Hindlimb muscle (tissue), 1 donor: ENCODE measurements around the gene FNDC3A. TPM values are rescaled to one million over a fixed set of nuclear protein-coding genes. Genes with fewer than 3 reads are reported as not detected.
"Not testable (repeated sequence)": the region's sequence is repeated elsewhere in the genome, so short reads cannot be mapped to it uniquely, and the experiment has no call there.

Source experiments
- DNase-seq: peaks from one replicate; pipeline ENCODE4 v3.0.0-alpha.2; 2013
- polyA plus RNA-seq: library from polyadenylated mRNA; unstranded; fragments of 120-200 nt; gene quantifications from one replicate; pipeline ENCODE4 v1.2.1, GENCODE V29; 2013; ENCODE audit not compliant: insufficient read length

Gene FNDC3A
- polyA plus RNA-seq, 1 donor = 32.2 TPM

DNA sequence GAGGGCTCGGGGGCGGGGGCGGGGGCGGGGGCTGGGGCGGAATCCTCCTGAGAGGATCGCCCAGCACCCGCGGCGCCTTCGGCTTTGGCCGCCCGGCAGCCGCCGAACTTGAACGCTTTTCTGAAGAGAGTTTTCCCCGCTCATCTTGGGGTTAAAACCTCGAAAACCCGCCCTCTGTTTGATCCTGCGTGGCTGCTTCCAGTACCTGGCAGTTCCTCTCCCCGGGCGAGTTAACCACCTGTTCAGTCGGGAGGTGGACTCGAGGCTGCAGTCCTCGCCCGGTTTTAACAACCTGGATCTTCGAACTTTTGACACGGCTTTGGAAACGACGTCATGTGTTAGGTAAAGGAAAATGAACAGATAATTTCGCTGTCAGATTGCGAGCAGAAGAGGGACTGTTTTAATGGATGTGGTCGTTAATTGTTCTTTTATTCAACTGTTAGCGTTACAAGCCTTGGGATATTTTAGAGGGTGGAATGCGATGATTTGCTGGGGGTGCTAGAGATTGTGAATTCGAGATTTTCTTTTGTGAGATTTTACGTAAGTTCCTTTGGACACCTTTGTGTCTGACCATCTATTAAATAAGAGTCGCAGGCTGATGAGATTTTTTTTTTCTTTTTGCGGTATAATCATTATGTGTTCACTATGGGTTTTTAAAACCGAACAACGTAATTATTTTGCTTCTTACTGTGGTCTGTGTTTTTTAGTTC, 1.0 kb downstream of the FNDC3A start:
- DNase-seq = peak; percentile 69

DNA sequence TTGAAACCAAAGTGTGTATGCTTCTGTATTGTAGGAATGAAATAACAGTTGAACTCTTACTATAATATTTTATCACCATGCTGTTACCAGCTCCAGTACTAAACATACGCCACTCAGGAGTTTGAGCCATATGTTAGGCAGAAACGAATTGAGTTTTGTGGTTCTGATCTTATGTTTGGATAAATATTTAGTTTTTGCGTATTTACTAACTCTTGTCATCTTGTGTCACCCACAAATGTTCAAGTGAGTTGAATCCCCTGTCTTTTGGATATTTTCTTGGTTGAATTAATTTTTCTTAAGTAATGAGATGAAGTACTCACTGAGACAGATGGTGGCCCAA, 1.5 kb downstream of the FNDC3A start:
- no peak for DNase-seq

DNA sequence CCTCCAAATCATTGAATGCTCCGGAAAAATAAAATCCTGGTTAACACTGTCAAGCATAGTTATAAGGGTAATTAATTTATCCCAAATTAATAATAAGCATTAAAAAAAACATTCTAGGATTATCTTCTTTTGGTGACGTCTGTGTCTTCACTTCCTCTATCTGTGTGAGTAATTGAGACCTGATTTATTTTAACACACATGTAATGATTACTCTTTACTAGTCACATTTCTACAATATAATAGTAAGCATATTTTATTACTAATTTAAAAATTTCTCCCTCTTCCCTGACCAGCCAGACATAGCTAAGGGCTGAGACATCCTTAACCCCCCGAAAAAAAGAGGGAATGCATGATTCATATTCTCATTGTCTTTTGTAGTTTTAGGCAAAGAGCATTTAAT, 2.3 kb downstream of the FNDC3A start:
- no peak for DNase-seq

DNA sequence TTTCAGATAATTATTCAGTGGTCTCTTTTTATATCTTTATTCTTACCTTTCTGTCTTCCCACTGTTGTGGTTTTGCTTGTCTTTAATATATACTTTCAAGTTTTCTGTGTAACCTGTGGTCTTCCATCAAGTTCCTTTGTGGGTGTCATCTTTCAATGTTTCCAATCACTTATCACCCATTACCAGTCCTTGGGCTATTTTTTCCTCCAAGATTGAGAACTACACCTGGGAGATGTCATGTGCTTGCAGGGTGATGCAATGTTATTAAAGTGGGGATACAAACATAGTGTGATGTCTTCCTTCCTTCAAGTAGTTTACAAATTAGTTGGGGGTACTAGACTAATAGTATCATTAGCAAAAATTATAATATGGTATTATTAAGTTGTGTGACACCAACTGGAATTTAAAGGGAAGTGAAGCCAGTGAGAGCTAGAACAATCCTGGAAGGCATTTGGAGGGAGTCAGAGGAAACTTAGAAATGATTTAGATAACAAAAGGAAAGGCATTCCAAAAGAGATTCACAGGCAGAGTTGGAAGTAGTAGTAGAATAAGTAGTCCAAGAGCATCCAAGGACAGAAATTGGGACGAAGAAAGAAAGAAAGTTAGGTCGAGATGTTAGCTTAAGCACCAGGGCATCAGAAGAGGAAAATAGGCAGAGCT, 3.4 kb downstream of the FNDC3A start:
- DNase-seq = no peak

DNA sequence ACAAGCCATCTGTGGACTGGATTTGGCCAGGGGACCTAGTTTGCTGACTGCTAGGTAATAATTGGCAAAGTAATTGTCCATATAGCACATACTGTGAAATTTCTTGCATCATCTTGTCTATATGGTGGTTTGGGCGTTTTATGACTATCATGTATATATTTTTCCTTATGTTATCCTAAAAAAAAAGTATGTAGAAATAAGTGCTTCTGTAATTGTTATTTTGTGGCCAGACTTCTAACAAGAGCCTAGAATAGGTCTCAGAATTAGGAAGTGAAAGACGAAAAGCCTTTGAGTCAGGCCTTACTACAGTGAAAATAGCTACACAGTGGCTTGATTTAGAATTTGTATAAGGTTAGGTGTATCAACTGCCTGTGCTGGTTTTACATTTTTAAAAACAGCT, 4.2 kb downstream of the FNDC3A start:
- no peak for DNase-seq

DNA sequence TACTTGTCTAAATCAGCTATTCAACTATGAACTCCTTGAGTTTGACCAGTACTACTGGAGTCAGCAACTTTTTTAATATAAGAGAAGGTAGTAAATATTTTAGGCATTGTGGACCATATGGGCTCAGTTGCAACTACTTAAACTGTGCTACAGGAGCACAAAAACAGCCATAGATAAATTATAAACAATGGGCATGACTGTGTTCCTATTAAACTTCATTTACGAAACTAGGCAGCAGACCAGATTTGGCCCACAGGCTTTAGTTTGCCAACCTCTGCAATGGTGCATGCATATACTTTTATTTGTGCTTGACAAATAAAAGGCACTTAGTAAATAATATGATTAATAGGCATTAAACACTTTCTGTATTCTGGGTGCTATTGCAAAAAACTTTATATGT, 7.6 kb downstream of the FNDC3A start:
- DNase-seq = no peak

DNA sequence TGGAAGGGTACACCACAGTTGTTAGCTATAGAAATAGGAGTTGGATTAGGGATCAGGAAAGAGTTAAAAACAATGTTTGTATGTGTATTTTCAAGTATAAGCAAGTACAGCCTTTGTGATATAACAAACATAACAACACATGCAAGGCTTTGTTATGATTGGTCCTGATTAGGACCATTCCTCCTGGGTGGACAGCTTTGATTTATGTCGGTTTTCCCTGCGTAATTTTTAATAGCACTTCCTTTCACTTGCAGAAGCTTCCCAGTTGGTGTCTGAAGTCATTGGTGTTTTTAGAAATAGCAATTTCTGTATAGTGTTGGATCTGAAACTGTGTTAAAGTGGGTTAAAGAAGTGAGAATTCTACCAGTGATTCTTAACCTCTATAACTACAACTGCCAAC, 10.0 kb downstream of the FNDC3A start:
- no peak for DNase-seq

DNA sequence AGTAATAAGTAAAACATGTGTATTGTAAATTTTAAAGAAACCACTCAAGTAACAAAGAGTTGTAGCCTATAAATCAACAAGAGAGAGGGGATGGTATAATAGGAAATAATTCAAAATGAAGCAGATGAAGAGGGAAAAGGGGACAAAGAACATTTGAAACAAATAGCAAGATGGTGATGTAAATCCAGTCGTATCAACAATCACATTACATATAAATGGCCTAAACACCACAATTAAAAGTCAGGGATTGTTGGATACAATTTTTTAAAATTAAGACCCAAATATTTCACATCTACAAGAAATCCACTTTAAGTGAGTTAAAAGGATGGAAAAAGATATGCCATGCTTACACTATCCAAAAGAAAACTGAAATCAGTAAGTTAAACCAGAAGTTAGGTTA, 15.2 kb downstream of the FNDC3A start:
- DNase-seq = no peak

DNA sequence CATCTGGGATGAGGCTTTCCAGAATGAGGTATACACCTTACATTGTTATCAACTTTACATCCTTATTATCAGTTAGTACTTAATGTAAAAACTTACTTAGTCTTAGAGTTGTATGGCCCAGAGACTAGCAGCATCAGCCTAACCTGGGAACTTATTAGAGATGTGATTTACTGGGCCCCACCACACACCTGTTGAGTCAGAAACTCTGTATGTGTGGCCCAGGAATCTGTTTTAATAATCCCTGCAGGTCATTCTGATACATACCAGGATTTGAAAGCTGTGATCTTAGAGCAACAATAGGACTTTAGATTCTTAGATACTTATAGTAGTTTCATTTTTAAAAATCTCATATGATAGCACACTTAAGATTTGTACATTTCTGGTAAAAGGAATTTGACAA, 17.4 kb downstream of the FNDC3A start:
- no peak for DNase-seq

DNA sequence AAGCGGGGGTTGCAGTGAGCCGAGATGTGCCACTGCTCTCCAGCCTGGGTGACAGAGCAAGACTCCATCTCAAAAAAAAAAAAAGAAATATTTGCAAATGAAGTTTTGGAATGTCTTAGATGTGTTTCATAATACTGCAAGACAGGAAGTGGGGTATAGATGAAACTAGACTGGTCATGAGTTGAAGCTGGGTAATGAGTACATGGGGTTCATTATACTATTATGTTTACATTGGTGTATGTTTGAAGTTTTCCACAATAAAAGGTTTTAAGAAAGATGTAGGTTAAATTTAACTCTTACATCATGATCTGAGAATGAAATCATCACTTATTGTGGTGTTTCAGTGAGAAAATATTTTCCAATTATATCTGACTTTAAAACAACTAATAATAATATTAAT, 19.0 kb downstream of the FNDC3A start:
- no peak for DNase-seq

DNA sequence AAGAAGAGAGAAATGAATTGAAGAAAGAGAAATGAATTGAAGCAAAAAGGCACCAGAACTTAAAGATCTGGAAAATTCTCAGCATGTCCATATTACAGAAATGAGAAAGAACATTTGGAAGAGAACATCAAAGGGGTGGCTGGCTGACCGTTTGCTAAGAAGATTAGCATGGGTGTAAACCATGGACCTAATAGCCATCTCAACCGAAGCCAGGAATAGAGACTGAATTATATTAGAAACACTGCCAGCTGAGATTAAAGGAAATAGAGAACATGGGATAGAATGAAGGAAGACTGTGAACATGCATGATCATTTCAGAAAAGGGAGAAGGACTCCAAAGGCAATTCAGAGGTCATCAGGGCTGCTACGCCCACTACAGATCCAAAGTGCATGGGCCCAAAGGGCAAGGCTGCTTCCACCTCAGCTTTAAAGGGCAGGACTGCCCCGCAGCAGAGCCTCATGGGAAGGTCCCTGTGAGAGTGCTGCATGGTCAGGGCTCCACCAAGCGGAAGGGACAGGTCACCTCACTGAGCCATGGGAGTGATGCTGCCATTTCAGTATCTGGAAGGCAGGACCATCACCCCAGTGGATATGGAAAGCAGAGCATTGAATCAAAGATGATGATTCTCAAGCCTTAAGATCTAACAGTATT, 23.1 kb downstream of the FNDC3A start:
- DNase-seq = no peak

DNA sequence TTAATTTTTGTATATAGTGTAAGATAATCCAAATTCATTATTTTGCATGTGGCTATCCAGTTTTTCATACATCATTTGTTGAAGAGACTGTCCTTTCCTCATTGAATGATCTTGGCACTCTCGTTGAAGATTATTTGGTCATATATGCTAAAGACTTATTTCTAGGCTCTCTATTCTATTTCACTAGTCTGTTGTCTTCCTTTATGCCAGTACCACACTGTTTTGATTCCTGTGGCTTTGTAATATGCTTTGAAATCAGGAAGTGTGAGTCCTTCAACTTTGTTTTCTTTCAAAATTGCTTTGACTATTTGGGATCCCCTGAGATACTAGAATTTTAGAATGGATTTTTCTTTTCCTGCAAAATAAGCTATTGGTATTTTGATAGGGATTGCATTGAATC, 24.5 kb downstream of the FNDC3A start:
- no peak for DNase-seq

DNA sequence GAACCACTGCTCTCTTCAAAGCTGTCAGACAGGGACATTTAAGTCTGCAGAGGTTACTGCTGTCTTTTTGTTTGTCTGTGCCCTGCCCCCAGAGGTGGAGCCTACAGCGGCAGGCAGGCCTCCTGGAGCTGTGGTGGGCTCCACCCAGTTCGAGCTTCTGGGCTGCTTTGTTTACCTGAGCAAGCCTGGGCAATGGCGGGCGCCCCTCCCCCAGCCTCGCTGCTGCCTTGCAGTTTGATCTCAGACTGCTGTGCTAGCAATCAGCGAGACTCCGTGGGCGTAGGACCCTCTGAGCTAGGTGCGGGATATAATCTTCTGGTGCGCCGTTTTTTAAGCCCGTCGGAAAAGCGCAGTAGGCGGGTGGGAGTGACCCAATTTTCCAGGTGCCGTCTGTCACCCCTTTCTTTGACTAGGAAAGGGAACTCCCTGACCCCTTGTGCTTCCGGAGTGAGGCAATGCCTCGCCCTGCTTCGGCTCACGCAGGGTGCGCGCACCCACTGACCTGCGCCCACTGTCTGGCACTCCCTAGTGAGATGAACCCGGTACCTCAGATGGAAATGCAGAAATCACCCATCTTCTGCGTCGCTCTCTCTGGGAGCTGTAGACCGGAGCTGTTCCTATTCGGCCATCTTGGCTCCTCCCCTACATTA, 43.4 kb downstream of the FNDC3A start:
- not testable (repeated sequence) for DNase-seq

DNA sequence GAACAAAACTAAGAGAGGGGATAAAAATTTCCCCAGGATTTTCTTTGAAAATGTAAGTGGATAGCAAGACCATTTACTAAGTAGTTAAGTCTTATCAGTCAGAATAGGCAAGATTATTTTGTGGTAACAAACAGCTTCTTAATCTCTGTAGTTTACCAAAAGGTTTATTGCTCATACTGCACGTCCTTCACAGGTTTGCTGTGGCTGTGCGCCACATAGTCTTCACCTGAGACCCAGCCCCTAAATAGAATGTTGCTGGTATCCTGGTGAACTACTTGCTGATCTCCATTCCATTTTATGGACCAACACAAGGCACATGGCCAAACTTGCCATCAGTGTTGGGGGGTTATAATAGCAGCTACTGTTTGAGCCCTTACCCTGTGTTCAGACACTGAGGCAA, 44.6 kb downstream of the FNDC3A start:
- no peak for DNase-seq

DNA sequence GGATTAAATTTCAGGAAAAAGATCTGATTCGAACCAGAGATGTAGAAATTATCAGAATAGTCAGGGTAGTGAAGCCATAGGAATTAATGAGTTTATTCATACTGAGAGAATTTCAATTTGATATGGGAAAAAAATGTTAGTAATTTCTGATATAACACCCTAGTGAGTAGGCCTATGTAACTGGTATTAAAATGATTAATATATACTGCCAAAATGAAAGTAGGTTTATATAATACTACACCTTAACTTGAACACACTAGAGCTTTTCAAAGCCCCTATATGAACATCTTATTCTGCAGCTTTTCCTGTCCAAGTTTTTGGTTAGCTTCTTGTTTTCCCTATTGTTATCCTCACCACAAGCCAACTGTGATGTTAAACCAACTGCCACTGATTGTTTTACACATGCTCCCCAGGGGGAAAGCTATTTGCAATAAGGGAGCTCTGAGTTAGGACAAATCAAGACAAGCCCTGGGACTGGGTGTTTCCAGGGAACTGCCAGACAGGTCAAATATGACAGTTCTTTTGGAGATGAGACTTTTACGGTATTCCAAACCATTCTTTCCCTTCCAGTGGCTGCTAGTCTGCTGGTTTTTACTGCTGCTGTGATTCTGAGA, 45.3 kb downstream of the FNDC3A start:
- DNase-seq = no peak

DNA sequence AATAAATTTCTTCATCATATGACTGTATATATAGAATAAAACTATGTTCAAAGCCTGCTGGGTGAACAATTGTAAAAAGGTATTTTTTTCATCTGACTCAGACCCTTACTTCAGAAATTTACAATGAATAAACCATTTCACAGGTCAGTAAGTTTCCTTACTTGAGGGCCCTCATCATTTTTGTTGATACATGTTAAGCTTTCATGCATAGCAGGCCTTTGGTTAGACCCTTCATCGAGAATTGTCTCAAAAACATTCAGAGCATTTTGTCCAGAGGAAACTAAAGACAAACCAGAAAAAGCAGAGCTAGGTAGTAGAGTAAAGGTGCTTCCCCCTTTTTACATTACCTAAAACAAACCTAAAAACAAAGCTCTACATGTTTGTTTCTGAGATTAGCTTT, 46.2 kb downstream of the FNDC3A start:
- no peak for DNase-seq

DNA sequence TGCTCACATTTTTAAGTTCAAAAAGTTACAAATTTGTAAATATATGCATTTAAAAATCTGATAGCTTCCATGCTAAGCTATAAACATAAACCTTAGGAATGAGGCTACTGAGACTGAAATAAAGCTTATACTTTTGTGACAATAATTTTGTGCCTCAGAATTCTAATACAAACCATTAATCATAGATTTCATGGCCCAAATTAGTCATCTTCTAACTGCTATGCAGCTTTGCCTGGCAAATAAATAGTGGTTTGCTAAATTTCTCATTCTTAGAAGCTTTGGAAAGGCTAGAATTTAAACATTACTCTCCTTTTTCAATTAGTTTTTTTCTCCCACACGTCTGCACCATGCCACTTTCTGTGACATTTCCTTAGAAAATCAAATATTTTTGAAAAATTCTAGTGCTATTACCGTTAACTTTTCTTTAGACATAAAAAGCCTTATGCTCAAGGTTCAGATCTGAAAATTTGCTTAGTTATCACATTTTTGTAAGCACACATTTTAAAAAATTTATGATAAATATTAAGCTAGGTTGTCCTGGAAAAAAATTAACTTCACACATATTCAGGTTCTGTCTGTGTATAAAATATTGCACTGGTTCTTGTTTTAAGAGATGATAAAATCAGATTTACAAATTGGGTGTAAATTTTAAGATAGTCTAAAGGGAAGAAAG, 46.9 kb downstream of the FNDC3A start:
- no peak for DNase-seq

DNA sequence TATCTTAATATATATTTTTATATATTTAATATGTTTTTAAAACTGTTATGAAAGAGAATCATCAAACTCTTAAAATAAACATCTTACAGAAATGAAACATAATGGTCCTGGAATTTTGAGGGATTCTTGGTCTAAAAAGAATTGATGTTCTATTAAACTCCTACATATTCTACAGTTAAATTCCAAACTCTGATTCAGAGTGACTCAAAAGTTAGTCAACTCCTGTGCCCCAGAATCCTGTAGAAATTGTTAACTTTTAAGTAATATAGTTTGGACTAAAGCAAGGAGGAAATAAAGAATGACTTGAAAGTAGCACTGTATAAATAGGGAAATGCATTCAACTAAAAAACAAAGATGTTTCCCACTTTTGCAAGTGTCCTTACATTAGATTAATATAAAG, 47.7 kb downstream of the FNDC3A start:
- DNase-seq = no peak

DNA sequence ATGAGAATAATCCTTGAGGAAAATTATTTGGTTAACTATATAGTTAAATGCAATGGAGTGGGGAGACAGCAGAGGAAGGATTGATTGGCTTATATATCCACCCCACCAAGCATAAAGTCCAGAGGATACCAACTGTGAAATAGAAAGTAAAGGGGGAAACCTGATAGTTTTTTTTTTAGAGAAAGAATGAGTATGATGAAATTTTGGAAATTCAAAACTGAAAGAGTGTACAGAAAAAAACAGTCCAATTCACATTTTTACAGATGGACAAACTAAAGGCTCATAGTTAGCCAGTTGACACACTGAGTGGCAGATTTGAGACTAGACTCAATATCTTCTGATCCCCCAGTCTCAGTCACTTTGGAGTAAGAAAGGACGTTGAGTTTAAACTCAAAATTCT, 51.1 kb downstream of the FNDC3A start:
- DNase-seq = no peak

DNA sequence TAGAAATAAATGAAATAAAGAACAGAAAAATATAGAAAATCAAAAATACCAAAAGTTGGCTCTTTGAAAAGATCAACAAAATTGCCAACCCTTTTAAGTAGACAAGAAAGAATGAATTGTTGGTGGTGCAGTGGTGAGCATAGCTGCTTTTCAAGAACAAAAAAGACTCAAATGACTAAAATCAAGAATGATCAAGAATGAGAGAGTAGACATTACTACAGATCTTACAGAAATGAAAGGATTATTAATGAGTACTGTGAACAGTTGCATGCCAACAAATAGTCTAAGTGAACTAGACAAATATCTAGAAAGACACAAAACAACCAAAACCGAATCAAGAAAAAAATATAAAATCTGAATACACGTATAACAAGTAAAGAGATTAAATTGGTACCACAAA, 53.9 kb downstream of the FNDC3A start:
- no peak for DNase-seq

DNA sequence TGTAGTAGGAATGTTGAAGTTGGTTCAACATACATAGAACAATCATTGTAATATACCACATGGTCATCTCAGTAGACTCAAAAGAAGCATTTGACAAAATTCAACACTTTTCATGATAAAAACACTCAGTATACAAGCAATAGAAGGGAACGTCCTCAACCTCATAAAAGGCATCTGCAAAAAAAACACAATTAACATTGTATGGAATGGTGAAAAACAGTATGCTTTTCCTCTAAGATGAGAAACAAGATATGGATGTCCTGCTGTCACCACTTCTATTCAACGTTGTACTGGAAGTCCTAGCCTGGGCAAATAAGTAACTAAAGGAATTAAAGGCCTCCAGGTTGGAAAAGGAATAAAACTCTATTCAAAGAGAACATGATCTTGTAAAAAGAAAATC, 54.5 kb downstream of the FNDC3A start:
- no peak for DNase-seq

DNA sequence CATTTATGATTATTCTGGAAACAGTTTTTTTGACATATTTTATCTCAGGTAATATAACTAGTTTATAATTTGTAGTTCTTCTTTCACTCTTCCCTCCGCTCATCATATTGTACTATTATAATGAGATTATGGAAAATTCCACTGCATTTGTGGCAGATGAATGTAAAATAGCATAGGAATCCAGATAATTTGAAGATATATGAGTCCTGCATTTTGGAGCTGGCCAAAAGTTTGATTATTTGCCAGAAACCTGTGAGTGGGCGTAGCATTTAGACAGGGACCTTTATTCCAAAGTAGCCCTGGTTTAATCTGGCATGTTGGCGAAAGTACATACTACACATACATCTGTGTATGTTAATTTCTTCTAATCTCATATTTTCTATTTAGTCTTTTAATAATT, 65.2 kb downstream of the FNDC3A start:
- no peak for DNase-seq

DNA sequence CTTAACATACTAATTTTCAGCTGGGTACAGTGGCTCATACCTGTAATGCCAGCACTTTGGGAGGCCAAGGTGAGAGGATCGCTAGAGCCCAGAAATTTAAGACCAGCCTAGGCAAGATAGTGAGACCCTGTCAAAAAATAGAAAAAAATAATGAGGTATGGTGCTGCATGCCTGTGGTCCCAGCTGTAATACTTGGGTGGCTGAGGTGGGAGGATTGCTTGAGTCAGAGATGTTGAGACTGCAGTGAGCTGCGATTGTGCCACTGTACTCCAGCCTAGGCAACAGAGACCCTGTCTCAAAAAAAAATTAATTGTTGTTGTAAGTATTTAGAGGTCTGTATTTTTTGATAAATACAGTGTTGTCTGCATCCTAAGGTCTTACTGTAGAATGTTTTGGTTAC, 66.8 kb downstream of the FNDC3A start:
- DNase-seq = no peak
